C4-2B (cell line): ENCODE results near the gene SMIM22.

Experiments
- ZFX ChIP-seq: fragments of 450-650 bp; IDR thresholded peaks from 2 replicates; pipeline ENCODE4 v1.6.1; 2017
- TF ChIP-seq, protein P1 (sequence below): fragments of 450-650 bp; conservative IDR thresholded peaks from 2 replicates; pipeline ENCODE4 v1.5.1; 2017; ENCODE audit warnings: mild to moderate bottlenecking

- TF ChIP-seq, protein P1, sequence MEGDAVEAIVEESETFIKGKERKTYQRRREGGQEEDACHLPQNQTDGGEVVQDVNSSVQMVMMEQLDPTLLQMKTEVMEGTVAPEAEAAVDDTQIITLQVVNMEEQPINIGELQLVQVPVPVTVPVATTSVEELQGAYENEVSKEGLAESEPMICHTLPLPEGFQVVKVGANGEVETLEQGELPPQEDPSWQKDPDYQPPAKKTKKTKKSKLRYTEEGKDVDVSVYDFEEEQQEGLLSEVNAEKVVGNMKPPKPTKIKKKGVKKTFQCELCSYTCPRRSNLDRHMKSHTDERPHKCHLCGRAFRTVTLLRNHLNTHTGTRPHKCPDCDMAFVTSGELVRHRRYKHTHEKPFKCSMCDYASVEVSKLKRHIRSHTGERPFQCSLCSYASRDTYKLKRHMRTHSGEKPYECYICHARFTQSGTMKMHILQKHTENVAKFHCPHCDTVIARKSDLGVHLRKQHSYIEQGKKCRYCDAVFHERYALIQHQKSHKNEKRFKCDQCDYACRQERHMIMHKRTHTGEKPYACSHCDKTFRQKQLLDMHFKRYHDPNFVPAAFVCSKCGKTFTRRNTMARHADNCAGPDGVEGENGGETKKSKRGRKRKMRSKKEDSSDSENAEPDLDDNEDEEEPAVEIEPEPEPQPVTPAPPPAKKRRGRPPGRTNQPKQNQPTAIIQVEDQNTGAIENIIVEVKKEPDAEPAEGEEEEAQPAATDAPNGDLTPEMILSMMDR: no peak
- no peak for TF ChIP-seq ZFX
Observed at GRCh38 chr16:4780235-4780634, 14.9 kb upstream of the SMIM22 start.
